GM21515 (cell line): ENCODE results near the gene CWC27.
"Not testable (repeated sequence)": the region's sequence is repeated elsewhere in the genome, so short reads cannot be mapped to it uniquely, and the experiment has no call there.

Experiments used
- ATAC-seq: cut with Tn5 transposase; IDR thresholded peaks from one replicate; pipeline ENCODE4 v1.9.1; 2021; ENCODE audit not compliant: unreplicated experiment

Gene CWC27

GRCh38 chr5:64788156-64788555 lies 19.4 kb downstream of the CWC27 start:
- no peak for ATAC-seq

- no peak for ATAC-seq
These were observed 20.7 kb downstream of the CWC27 start for GRCh38 chr5:64789457-64789856.

- no peak for ATAC-seq
These were observed 21.5 kb downstream of the CWC27 start for GRCh38 chr5:64790210-64790609.

GRCh38 chr5:64792469-64792868 lies 23.7 kb downstream of the CWC27 start:
- ATAC-seq = no peak

GRCh38 chr5:64794053-64794770 lies 25.5 kb downstream of the CWC27 start:
- no peak for ATAC-seq

GRCh38 chr5:64796301-64796700 lies 27.6 kb downstream of the CWC27 start:
- ATAC-seq = no peak

- ATAC-seq = no peak
These were observed 32.2 kb downstream of the CWC27 start for GRCh38 chr5:64800926-64801325.

GRCh38 chr5:64806537-64806936 lies 37.8 kb downstream of the CWC27 start:
- ATAC-seq = no peak

- no peak for ATAC-seq
These were observed 38.8 kb downstream of the CWC27 start for GRCh38 chr5:64807520-64807919.

- peak; percentile 46 for ATAC-seq
These were observed 42.4 kb downstream of the CWC27 start for GRCh38 chr5:64811050-64811640.

- ATAC-seq = peak; percentile 86
These were observed 45.3 kb downstream of the CWC27 start for GRCh38 chr5:64814073-64814472.

- no peak for ATAC-seq
These were observed 49.5 kb downstream of the CWC27 start for GRCh38 chr5:64818245-64818644.

- ATAC-seq = not testable (repeated sequence)
These were observed 50.6 kb downstream of the CWC27 start for GRCh38 chr5:64819345-64819744.

GRCh38 chr5:64822320-64822719 lies 53.6 kb downstream of the CWC27 start:
- ATAC-seq = no peak

- ATAC-seq = no peak
These were observed 57.8 kb downstream of the CWC27 start for GRCh38 chr5:64826541-64826940.

- ATAC-seq = no peak
These were observed 59.0 kb downstream of the CWC27 start for GRCh38 chr5:64827703-64828102.

- not testable (repeated sequence) for ATAC-seq
These were observed 61.9 kb downstream of the CWC27 start for GRCh38 chr5:64830650-64831049.

- ATAC-seq = no peak
These were observed 63.3 kb downstream of the CWC27 start for GRCh38 chr5:64831996-64832395.

GRCh38 chr5:64834037-64834436 lies 65.3 kb downstream of the CWC27 start:
- ATAC-seq = no peak

- ATAC-seq = no peak
These were observed 65.9 kb downstream of the CWC27 start for GRCh38 chr5:64834611-64835010.

- ATAC-seq = no peak
These were observed 66.5 kb downstream of the CWC27 start for GRCh38 chr5:64835266-64835665.

GRCh38 chr5:64836190-64836755 lies 67.5 kb downstream of the CWC27 start:
- ATAC-seq = no peak
